ENCODE measurements around the gene SLC15A4. TPM values are rescaled to one million over a fixed set of nuclear protein-coding genes. Genes with fewer than 3 reads are reported as not detected.

Gene SLC15A4
- total RNA-seq, 4 donors from 2014 or later, result 32.6 to 44.2 (median 39.7) TPM

DNA sequence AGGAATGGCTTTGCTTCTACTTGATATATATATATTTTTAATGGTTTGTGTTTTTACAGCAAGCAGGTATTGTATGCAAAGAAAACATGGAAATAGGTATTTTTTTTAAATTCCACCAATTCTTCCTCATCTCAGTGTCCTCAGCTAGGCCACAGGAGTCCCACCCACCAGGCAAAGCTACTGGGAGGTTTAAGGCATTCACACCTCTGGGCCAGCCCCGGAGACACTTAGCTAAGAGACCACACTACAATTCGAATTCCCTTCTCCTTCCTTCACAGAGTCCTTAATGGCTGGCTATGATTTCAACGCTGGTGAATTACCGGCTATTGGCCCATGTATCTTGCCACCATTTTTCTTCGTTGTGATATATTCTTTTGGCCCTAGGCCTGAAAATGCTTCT lies 71.4 kb downstream of the SLC15A4 start:
- TF ChIP-seq, protein P1, sequence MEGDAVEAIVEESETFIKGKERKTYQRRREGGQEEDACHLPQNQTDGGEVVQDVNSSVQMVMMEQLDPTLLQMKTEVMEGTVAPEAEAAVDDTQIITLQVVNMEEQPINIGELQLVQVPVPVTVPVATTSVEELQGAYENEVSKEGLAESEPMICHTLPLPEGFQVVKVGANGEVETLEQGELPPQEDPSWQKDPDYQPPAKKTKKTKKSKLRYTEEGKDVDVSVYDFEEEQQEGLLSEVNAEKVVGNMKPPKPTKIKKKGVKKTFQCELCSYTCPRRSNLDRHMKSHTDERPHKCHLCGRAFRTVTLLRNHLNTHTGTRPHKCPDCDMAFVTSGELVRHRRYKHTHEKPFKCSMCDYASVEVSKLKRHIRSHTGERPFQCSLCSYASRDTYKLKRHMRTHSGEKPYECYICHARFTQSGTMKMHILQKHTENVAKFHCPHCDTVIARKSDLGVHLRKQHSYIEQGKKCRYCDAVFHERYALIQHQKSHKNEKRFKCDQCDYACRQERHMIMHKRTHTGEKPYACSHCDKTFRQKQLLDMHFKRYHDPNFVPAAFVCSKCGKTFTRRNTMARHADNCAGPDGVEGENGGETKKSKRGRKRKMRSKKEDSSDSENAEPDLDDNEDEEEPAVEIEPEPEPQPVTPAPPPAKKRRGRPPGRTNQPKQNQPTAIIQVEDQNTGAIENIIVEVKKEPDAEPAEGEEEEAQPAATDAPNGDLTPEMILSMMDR (IDR thresholded peaks at IDR 0.05; ENCODE audit: low read depth), result no peak

DNA sequence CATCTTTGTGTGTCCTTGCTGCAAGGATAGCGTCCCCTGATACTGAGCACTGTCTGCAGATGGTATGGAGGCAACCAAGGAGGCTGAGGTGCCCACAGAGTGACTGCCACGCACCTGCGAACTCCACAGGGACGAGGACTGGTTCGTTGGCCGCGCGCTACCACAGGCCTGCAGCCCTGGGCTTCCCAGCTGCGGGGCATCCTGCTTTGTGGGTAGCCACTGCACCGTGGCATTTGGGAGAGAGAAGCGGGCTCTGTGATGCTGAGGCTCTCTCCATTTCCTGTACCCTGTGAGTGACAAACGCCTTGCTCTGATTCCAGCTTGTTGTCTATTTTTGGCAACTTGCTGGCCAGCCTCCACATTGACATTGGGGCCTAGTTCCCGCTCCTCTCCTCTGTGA lies 76.3 kb downstream of the SLC15A4 start:
- TF ChIP-seq, protein P1 (IDR thresholded peaks at IDR 0.05; ENCODE audit: low read depth), result no peak

DNA sequence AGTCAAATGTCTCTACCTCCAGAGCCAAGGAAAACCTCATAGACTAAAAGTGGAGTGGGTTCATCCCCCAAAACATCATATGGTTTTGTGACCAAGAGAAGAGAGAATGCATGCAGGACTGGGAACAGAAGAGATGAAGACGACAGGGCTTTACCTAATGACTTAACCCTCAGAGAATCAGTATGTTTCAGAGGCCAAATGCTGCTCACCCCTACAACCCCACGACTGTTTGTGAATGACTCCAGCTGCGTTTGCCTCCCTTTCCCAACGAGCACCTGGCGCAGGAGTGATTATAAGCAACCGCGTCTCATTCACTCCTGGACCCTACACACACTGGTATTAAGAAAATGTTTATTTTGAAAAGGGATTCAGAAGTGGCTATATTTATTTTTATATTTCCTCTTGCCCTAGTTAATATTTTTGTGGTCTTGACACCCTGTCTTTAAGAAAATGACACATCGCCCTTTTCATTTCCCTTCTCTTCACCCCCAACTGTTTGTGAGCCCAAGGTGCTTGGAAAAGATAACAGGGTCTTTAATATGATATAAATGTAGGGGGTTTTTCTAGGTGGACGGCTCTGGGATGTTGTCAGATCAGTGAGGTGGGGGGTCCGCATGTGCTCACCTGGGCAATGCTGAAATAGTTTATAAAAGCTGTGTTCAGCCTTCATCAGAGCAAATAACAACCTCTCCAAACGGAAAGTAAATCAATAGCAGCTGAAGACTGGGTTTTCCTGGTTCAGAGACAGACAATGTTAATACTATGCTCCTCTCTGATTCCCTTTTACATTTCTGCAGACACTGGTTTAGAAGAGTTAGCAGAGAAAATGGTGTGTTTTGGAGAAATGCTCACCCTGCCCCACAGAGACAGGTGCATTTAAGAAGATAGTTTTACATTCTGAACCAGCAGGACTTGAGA lies 77.7 kb downstream of the SLC15A4 start:
- TF ChIP-seq, protein P1 (IDR thresholded peaks at IDR 0.05; ENCODE audit: low read depth), result no peak

DNA sequence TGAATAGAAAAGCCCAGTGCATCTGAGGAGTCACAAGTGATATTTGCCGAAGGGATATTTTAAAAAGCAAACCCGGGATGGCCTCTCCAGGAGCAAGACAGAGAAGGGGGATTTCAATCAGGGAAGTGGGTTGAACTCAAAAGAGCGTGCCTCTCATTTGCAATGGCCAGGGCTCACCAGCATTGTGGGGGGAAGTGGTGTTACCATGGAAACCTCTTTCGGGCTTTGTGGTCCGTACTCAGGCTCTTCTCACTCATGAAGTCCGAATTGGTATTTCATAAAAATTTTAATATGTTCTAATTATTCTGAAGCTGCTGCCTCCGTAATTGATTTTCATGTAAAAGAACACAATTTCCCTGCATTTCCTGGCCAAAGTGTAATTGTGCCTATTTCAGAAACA lies 79.8 kb downstream of the SLC15A4 start:
- TF ChIP-seq, protein P1 (IDR thresholded peaks at IDR 0.05; ENCODE audit: low read depth), result no peak

Other genes with a start within 250 kb of the SLC15A4 start
- gene GLT1D1, start 29.5 kb upstream of the SLC15A4 start, total RNA-seq, result under 1 TPM in 2 of 4 donors, not detected in 2; 0.22 to 0.75 TPM